COLO668 (cell line): ENCODE results near the gene AP2A1.
A peak's percentile ranks its signal among the peaks of the same experiment; 100 is the strongest.

Experiments used
- DNase-seq: peaks from one replicate; lab custom pipeline; 2025; ENCODE audit not compliant: unreplicated experiment; lab: John Stamatoyannopoulos, UW

Gene AP2A1

GRCh38 chr19:49792829-49793560, 26.2 kb downstream of the AP2A1 start:
- no peak for DNase-seq

GRCh38 chr19:49793561-49793840, 26.7 kb downstream of the AP2A1 start:
- no peak for DNase-seq

- no peak for DNase-seq
These were observed 28.8 kb downstream of the AP2A1 start for GRCh38 chr19:49795615-49796014.

GRCh38 chr19:49798574-49798973, 31.8 kb downstream of the AP2A1 start:
- no peak for DNase-seq

- DNase-seq: no peak
These were observed 32.5 kb downstream of the AP2A1 start for GRCh38 chr19:49799271-49799797.

- peak; percentile 18 for DNase-seq
These were observed 33.1 kb downstream of the AP2A1 start for GRCh38 chr19:49799798-49800376.

- no peak for DNase-seq
These were observed 34.0 kb downstream of the AP2A1 start for GRCh38 chr19:49800771-49801170.

- no peak for DNase-seq
These were observed 34.6 kb downstream of the AP2A1 start for GRCh38 chr19:49801401-49801888.

GRCh38 chr19:49801966-49802661, 35.3 kb downstream of the AP2A1 start:
- peak; percentile 86 for DNase-seq

GRCh38 chr19:49802836-49803528, 36.2 kb downstream of the AP2A1 start:
- DNase-seq: peak; percentile 81

- peak; percentile 18 for DNase-seq
These were observed 36.7 kb downstream of the AP2A1 start for GRCh38 chr19:49803529-49803856.

- DNase-seq: no peak
These were observed 39.2 kb downstream of the AP2A1 start for GRCh38 chr19:49805822-49806619.

- no peak for DNase-seq
These were observed 39.8 kb downstream of the AP2A1 start for GRCh38 chr19:49806620-49806959.

GRCh38 chr19:49807058-49807903, 40.5 kb downstream of the AP2A1 start:
- DNase-seq: no peak

- no peak for DNase-seq
These were observed 41.3 kb downstream of the AP2A1 start for GRCh38 chr19:49807904-49808675.

GRCh38 chr19:49808711-49809159, 41.9 kb downstream of the AP2A1 start:
- peak; percentile 90 for DNase-seq

- peak; percentile 64 for DNase-seq
These were observed 42.5 kb downstream of the AP2A1 start for GRCh38 chr19:49809160-49809940.

- DNase-seq: no peak
These were observed 43.2 kb downstream of the AP2A1 start for GRCh38 chr19:49809941-49810389.
